Trophoblast cell (in vitro differentiated cells and primary cell): ENCODE measurements around the gene GALNT16.

Experiments used
- DNase-seq, 2 donors: peaks; one replicate each; pipeline ENCODE4 v3.0.0-alpha.2; 2016
- H2AFZ ChIP-seq: 2 replicates; pipeline ENCODE4 v1.6.1; 2013; ENCODE audit warnings: low read length, moderate library complexity, mild to moderate bottlenecking; ENCODE audit not compliant: insufficient read depth, poor library complexity
- H2AK5ac ChIP-seq: 2 replicates; pipeline ENCODE4 v1.6.1; 2013; ENCODE audit warnings: mild to moderate bottlenecking, low read length
- H2BK120ac ChIP-seq: 2 replicates; pipeline ENCODE4 v1.6.1; 2013; ENCODE audit warnings: low read length, mild to moderate bottlenecking, moderate library complexity; ENCODE audit not compliant: insufficient read depth, poor library complexity
- H2BK12ac ChIP-seq: 2 replicates; pipeline ENCODE4 v1.6.1; 2013; ENCODE audit warnings: mild to moderate bottlenecking, low read length, moderate library complexity
- H2BK5ac ChIP-seq: 2 replicates; pipeline ENCODE4 v1.6.1; 2013; ENCODE audit warnings: low read length, low read depth, moderate library complexity, mild to moderate bottlenecking; ENCODE audit not compliant: poor library complexity
- H3K14ac ChIP-seq: 2 replicates; pipeline ENCODE4 v1.6.1; 2013; ENCODE audit warnings: mild to moderate bottlenecking, low read length
- H3K18ac ChIP-seq: 2 replicates; pipeline ENCODE4 v1.6.1; 2013; ENCODE audit warnings: mild to moderate bottlenecking, low read length
- H3K23ac ChIP-seq: 2 replicates; pipeline ENCODE4 v1.6.1; 2013; ENCODE audit warnings: low read length
- H3K27ac ChIP-seq: 2 replicates; pipeline ENCODE4 v1.5.1; 2013; ENCODE audit warnings: low read depth, mild to moderate bottlenecking, inconsistent platforms, low read length, moderate library complexity
- H3K27me3 ChIP-seq: 2 replicates; pipeline ENCODE4 v1.6.1; 2013; ENCODE audit warnings: inconsistent platforms, mild to moderate bottlenecking, low read length, moderate library complexity; ENCODE audit not compliant: insufficient read depth
- H3K36me3 ChIP-seq, 2 experiments: 1 replicate in 1 of 2; 2 replicates in 1 of 2; pipeline ENCODE4 v1.6.1; 2013; ENCODE audit warnings: low read length in 2 of 2, mild to moderate bottlenecking in 2 of 2, moderate library complexity in 1 of 2; ENCODE audit not compliant: insufficient read depth in 2 of 2, control insufficient read depth in 1 of 2
- H3K4ac ChIP-seq: 2 replicates; pipeline ENCODE4 v1.6.1; 2013; ENCODE audit warnings: low read depth, mild to moderate bottlenecking, low read length, moderate library complexity
- H3K4me1 ChIP-seq, 2 experiments: 1 replicate in 1 of 2; 2 replicates in 1 of 2; pipeline ENCODE4 v1.6.1; 2013; ENCODE audit warnings: low read length in 2 of 2, mild to moderate bottlenecking in 2 of 2, moderate library complexity in 1 of 2; ENCODE audit not compliant: insufficient read depth in 2 of 2, control insufficient read depth in 1 of 2
- H3K4me2 ChIP-seq: 2 replicates; pipeline ENCODE4 v1.6.1; 2013; ENCODE audit warnings: inconsistent platforms, mild to moderate bottlenecking, low read length, moderate library complexity
- H3K4me3 ChIP-seq: 2 replicates; pipeline ENCODE4 v1.5.1; 2013; ENCODE audit warnings: mild to moderate bottlenecking, low read depth, low read length, inconsistent platforms
- H3K79me1 ChIP-seq: one replicate; pipeline ENCODE4 v1.6.1; 2013; ENCODE audit warnings: low read length
- H3K79me2 ChIP-seq: 2 replicates; pipeline ENCODE4 v1.6.1; 2013; ENCODE audit warnings: low read length, mild to moderate bottlenecking; ENCODE audit not compliant: control insufficient read depth, insufficient read depth, poor library complexity
- H3K9ac ChIP-seq: 2 replicates; pipeline ENCODE4 v1.6.1; 2013; ENCODE audit warnings: mild to moderate bottlenecking, low read length
- H3K9me3 ChIP-seq: 2 replicates; pipeline ENCODE4 v1.6.1; 2013; ENCODE audit warnings: low read depth, mild to moderate bottlenecking, control low read depth, inconsistent platforms, low read length; ENCODE audit not compliant: insufficient read depth
- H4K12ac ChIP-seq: 2 replicates; pipeline ENCODE4 v1.6.1; 2013; ENCODE audit warnings: low read depth, mild to moderate bottlenecking, low read length, moderate library complexity
- H4K8ac ChIP-seq: 2 replicates; pipeline ENCODE4 v1.6.1; 2013; ENCODE audit warnings: low read depth, mild to moderate bottlenecking, low read length, moderate library complexity
- H4K91ac ChIP-seq: one replicate; pipeline ENCODE4 v1.6.1; 2013; ENCODE audit warnings: low read depth, mild to moderate bottlenecking, low read length, moderate library complexity
- WGBS: extraction: QIAGEN DNeasy Blood & Tissue Kit; methylation state at CpG from one replicate; pipeline ENCODE4 v1.1.7; 2013; ENCODE audit warnings: missing lambda C conversion rate; ENCODE audit not compliant: insufficient read length, insufficient coverage; ENCODE audit errors: extremely low coverage; 5-methylcytosine and 5-hydroxymethylcytosine counted together

GALNT16 gene

DNA sequence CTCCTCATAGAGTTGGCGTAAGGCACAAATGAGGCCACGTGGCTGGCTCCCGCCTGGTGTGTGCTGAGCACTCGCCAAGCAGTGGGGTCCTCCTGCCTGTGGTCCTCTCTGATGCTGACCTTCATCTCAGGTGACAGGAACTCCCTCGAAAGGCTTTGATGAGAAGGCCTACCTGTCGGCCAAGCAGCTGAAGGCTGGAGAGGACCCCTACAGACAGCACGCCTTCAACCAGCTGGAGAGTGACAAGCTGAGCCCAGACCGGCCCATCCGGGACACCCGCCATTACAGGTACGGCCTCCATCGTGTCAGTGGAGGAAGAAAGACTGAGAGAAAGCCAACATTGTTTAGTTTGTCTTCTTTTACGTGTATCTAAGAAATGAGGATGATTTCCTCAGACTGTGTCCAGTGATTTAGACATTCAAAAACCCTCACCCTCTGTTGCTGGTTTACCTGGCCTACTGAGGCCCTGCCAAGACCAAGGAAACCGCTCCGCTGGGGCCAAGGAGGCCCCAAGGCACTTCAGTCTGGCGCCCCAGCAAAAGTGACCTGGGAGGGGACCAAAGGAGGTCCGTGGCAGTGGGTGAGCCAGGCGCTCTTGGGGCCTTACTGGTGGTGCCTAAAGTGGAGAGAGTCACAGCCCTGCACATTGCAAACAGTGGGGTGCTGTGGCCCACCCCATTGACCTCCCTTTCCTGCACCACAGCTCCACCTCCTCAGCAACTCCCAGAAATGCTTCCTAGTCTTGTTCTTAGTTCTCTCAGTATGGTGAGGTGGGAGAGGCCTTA, 60.8 kb downstream of the GALNT16 start:
- H2BK120ac ChIP-seq = no peak overlapping the region

GRCh38 chr14:69321601-69322330, 61.8 kb downstream of the GALNT16 start:
- no peak overlapping the region for H2AK5ac ChIP-seq
- H2BK12ac ChIP-seq = no peak overlapping the region
- no peak overlapping the region for H4K12ac ChIP-seq
- no peaks in the 10 kb centered on the region for H3K4me1 ChIP-seq
- no peak overlapping the region for H3K4ac ChIP-seq
- H3K79me1 ChIP-seq = no peaks in the 10 kb centered on the region
- H3K9ac ChIP-seq = no peak overlapping the region
- H3K4me3 ChIP-seq = no peak overlapping the region
- no peak overlapping the region for H3K27ac ChIP-seq
- H4K91ac ChIP-seq = no peak overlapping the region
- no peak overlapping the region for H3K14ac ChIP-seq
- H4K8ac ChIP-seq = no peak overlapping the region
- peaks cover 2% of the 10 kb centered on the region for H3K9me3 ChIP-seq
- no peak overlapping the region for H2BK120ac ChIP-seq
- no peak overlapping the region for H3K4me2 ChIP-seq
- no peak overlapping the region for H3K18ac ChIP-seq
- H3K36me3 ChIP-seq = no peaks in the 10 kb centered on the region
- no CpG with 5 or more reads among the region's 11 CpGs for WGBS
- DNase-seq = no peak
- H2BK5ac ChIP-seq = no peak overlapping the region
- H3K23ac ChIP-seq = no peak overlapping the region
- H2AFZ ChIP-seq = no peak overlapping the region
- H3K27me3 ChIP-seq = no peaks in the 10 kb centered on the region
- H3K79me2 ChIP-seq = no peaks in the 10 kb centered on the region

More for the DNA sequence above, 60.8 kb downstream of the GALNT16 start:
- Histone ChIP-seq H3K9ac (no peak overlapping the region), H2AK5ac (no peak overlapping the region), H4K91ac (no peak overlapping the region), H4K8ac (no peak overlapping the region), H3K23ac (no peak overlapping the region), H3K9me3 (peaks cover 2% of the 10 kb centered on the region), H3K27ac (no peak overlapping the region), H3K27me3 (no peaks in the 10 kb centered on the region), H3K79me1 (no peaks in the 10 kb centered on the region), H3K79me2 (no peaks in the 10 kb centered on the region), H2AFZ (no peak overlapping the region), H4K12ac (no peak overlapping the region), H3K4me2 (no peak overlapping the region), H3K4ac (no peak overlapping the region), H3K4me1 (no peaks in the 10 kb centered on the region), H3K4me3 (no peak overlapping the region), H3K36me3 (no peaks in the 10 kb centered on the region), H2BK12ac (no peak overlapping the region), H3K14ac (no peak overlapping the region), H3K18ac (no peak overlapping the region), H2BK5ac (no peak overlapping the region)
- no peak for DNase-seq
- WGBS = no CpG with 5 or more reads among the region's 18 CpGs

- Histone ChIP-seq H2BK120ac (no peak overlapping the region), H3K18ac (no peak overlapping the region), H3K4ac (no peak overlapping the region), H2AFZ (no peak overlapping the region), H3K9ac (no peak overlapping the region), H3K4me1 (no peaks in the 10 kb centered on the region), H4K12ac (no peak overlapping the region), H4K8ac (no peak overlapping the region), H3K4me2 (no peak overlapping the region), H3K27me3 (no peaks in the 10 kb centered on the region), H3K79me1 (no peaks in the 10 kb centered on the region), H2BK12ac (no peak overlapping the region), H3K23ac (no peak overlapping the region), H3K27ac (no peak overlapping the region), H3K79me2 (no peaks in the 10 kb centered on the region), H3K14ac (no peak overlapping the region), H3K4me3 (no peak overlapping the region), H2BK5ac (no peak overlapping the region), H2AK5ac (no peak overlapping the region), H3K36me3 (no peaks in the 10 kb centered on the region), H4K91ac (no peak overlapping the region), H3K9me3 (peaks cover 2% of the 10 kb centered on the region)
- no peak for DNase-seq
- no CpG with 5 or more reads among the region's 11 CpGs for WGBS
These were observed 63.5 kb downstream of the GALNT16 start for GRCh38 chr14:69323266-69323998.

GRCh38 chr14:69323999-69324282, 64.0 kb downstream of the GALNT16 start:
- Histone ChIP-seq H3K9ac (no peak overlapping the region), H3K79me1 (no peaks in the 10 kb centered on the region), H3K18ac (no peak overlapping the region), H4K8ac (no peak overlapping the region), H3K27me3 (no peaks in the 10 kb centered on the region), H2BK12ac (no peak overlapping the region), H3K4ac (no peak overlapping the region), H3K36me3 (no peaks in the 10 kb centered on the region), H4K12ac (no peak overlapping the region), H2BK5ac (no peak overlapping the region), H3K4me2 (no peak overlapping the region), H2AK5ac (no peak overlapping the region), H2AFZ (no peak overlapping the region), H2BK120ac (no peak overlapping the region), H3K4me1 (no peaks in the 10 kb centered on the region), H3K4me3 (no peak overlapping the region), H3K9me3 (peaks cover 2% of the 10 kb centered on the region), H3K14ac (no peak overlapping the region), H3K27ac (no peak overlapping the region), H4K91ac (no peak overlapping the region), H3K79me2 (no peaks in the 10 kb centered on the region), H3K23ac (no peak overlapping the region)
- no CpG with 5 or more reads among the region's 1 CpG for WGBS
- no peak for DNase-seq
